Cardiac fibroblast (primary cell): Measurements from ENCODE around the gene JOSD2.

ENCODE experiments used
- DNase-seq, 2 donors: peaks; one replicate each; pipeline versions ENCODE4 v3.0.0 to v3.0.0-alpha.2; 2010; ENCODE audit warnings: low read depth in 2 of 2
- H3K4me3 ChIP-seq, 2 donors: replicated peaks in 1 of 2; 1 replicate in 1 of 2; 2 replicates in 1 of 2; pipeline ENCODE4 v1.5.1; 2011; ENCODE audit warnings: low read depth in 2 of 2, low read length in 2 of 2, mild to moderate bottlenecking in 2 of 2, moderate library complexity in 1 of 2
- CTCF ChIP-seq: IDR thresholded peaks from one replicate; pipeline ENCODE4 v1.5.1; 2011; ENCODE audit warnings: low read depth, mild to moderate bottlenecking, low read length, inconsistent platforms

Gene JOSD2

DNA sequence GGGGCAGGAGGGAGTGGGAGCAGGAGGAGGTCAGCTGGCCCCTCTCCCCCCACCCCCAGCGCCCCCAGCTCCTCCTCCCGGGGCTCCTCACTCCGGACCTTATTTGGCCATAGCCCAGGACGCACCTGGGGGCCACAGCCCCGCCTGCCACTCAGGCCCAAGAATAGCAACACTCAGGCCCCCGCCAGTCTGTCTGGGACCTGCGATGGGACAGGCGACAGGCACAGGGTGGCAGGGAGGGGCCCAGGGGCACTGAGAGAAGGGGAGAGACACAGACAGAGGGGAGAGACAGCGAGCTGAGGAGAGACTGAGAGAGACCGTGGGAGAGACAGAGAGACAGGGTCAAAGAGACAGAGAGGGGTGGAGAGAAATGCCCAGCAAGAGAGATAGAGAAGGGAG is 10.2 kb downstream of the JOSD2 start:
- DNase-seq = no peak
- no peak overlapping the region for H3K4me3 ChIP-seq
- TF ChIP-seq CTCF = no peak

DNA sequence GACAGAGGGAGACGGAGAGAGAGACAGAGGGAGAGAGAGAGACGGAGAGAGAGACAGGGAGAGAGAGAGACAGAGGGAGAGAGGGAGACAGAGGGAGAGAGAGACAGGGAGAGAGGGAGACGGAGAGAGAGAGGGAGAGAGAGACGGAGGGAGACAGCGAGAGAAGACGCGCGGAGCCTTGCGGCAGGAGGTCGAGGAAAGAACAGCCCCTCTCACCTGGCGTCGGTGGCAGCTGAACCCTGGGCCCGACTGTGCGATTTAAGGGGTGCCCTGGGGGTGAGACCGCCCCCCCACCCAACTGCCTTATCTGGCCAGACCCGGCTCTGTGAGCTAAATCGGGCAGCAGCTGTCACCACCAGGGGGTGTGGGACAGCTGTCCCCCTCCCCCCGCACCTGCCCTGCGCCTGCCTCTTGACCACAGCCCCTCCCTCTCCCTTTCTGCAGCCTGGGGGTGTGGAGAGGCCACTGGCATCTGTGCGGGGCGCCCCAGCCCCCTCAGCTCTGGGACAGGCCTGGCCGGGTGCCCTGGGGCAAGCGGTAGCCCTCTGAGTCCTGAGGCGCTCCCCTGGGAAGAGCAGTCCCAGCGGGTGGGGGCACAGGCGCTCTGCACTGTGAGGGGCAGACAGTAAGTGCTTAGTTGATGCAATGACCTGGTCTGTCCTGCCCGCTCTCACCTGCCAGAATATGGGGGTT is 10.8 kb downstream of the JOSD2 start:
- DNase-seq = no peak
- no peak overlapping the region for H3K4me3 ChIP-seq
- TF ChIP-seq CTCF = no peak

- H3K4me3 ChIP-seq = no peak overlapping the region
- DNase-seq = no peak
- no peak for TF ChIP-seq CTCF
Observed at GRCh38 chr19:50498219-50499056, 12.6 kb downstream of the JOSD2 start.

GRCh38 chr19:50497022-50497405 is 14.0 kb downstream of the JOSD2 start:
- no peak overlapping the region for H3K4me3 ChIP-seq
- TF ChIP-seq CTCF = no peak
- DNase-seq = no peak

DNA sequence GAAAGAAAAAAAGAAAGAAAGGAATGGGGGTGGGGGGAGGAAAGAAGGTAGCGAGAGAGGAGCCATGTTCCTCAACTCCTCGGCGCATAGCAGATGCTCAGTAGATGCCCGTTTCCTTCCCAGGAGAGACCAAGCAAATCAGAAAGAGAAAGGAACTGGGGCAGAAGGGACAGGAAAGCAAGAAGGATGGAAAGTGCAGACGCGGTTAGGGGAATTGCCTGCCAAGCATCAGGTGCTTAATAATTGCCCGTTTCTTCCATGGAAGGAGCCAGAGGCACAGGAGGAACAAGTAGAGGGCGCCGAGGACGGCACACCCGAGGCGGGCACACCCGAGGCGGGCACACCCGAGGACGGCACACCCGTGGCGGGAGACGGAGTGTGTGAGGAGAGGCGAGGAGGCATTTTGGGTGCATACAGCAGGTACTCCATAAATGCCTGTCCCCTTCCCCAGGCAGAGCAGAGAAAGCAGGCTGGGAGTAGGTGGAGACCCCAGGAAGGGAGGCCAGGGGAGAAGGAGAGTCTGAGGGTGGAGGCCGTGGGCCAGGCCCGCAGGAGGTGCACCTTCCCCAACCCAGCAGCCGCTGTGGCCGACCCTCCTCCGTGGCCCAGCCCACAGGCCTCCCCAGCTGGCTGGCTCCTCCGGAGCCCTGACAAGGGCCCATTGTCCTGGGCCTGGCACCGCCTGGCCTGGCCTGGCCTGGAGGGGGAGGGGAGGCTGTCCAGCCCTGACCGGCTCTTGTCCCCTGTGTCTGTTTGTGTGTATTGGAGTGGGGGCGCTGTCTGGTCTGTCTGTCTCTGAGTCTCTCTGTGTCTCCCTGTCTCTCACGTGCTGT is 14.6 kb downstream of the JOSD2 start:
- no peak overlapping the region for H3K4me3 ChIP-seq
- DNase-seq = peak in 1 of 2 donors; percentile 21
- no peak for TF ChIP-seq CTCF

- no peak overlapping the region for H3K4me3 ChIP-seq
- TF ChIP-seq CTCF = no peak
- DNase-seq = no peak
Observed at GRCh38 chr19:50495020-50495531, 15.9 kb downstream of the JOSD2 start.
